Measurements from ENCODE around the gene MGAT3. TPM values are rescaled to one million over a fixed set of nuclear protein-coding genes. Genes with fewer than 3 reads are reported as not detected.

Gene MGAT3
- total and polyA plus RNA-seq, 2 of the 8 experiments (the other 6 are each of a cell fraction or from before 2014, with no cell fraction given), result 4.3 to 9.2 TPM

DNA sequence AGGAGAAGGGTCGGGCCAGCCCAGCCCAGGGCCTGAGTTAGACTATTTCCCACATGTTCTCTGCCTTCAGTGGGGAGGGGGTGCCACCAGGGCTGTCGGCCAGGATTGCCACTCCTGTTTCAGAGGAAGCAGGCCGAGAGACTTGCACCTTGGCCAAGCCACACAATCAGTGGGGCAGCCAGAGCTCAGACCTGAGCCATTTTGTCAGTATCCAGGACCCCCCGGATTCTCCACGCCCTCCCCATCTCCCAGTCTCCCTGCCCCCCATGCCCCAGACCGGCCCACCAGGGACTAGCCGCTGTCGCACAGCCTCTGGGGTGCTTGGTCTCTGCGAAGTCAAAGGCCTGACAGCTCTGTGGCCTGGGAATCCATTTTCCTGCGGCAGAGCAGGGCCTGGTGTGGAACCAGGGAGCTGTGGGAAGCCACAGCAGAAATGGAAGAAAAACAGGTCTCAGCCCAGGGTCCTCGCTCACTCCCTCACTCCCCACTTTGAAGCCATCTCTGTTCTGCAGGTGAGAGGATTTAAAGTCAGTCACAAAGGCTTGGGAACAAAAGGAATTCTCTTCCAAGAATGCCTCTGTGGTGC, 25.5 kb upstream of the MGAT3 start:
- CTCF ChIA-PET (ENCODE audit: partially characterized antibody), result no interaction called here
- no peaks in the 10 kb centered on the region for H3K27me3 ChIP-seq (replicated peaks in 1 of 4; ENCODE audit: control insufficient read depth in 3 of 4, extremely low read depth in 1 of 4, insufficient read depth in 3 of 4, low read length in 3 of 4)
- no peak overlapping the region for H2AFZ ChIP-seq (ENCODE audit: low read length)
- H2BK20ac ChIP-seq (ENCODE audit: low read length), result no peak overlapping the region
- no peak overlapping the region for H3K18ac ChIP-seq (ENCODE audit: extremely low read depth, low read length)
- peaks cover 8 to 23% (median 17%) of the 10 kb centered on the region in 4 experiments for H3K4me1 ChIP-seq (replicated peaks in 1 of 4; ENCODE audit: control insufficient read depth in 3 of 4, insufficient read depth in 4 of 4, low read length in 3 of 4)
- no peak overlapping the region for H4K5ac ChIP-seq (ENCODE audit: insufficient read length, low read depth, low read length)
- peak overlapping the region; percentile 57; the same call in 1 of the 2 replicates for H4K8ac ChIP-seq (ENCODE audit: extremely low read depth, insufficient read depth, low read length)
- H3K9me3 ChIP-seq (ENCODE audit: insufficient read depth in 2 of 2, low read depth in 1 of 2, low read length in 1 of 2), result no peaks in the 10 kb centered on the region
- H3K4me2 ChIP-seq (ENCODE audit: insufficient read depth in 1 of 2, low read depth in 2 of 2, low read length in 2 of 2), result no peak overlapping the region
- H2BK12ac ChIP-seq (ENCODE audit: low read depth, low read length), result 0 out of 2 replicates have a peak overlapping the region, but pooled peaks have one; percentile 98
- H3K4ac ChIP-seq (replicated peaks; ENCODE audit: insufficient read length, low read depth, low read length), result no peak overlapping the region
- H3K36me3 ChIP-seq (ENCODE audit: control insufficient read depth in 2 of 4, insufficient read depth in 4 of 4, low read length in 3 of 4), result peaks cover 0 to 11% (median 3%) of the 10 kb centered on the region in 4 experiments; a peak in 4 of 8 replicates
- no peak overlapping the region for H3K56ac ChIP-seq (replicated peaks; ENCODE audit: insufficient read length, low read depth, low read length)
- no peak overlapping the region for H2BK120ac ChIP-seq (replicated peaks; ENCODE audit: low read depth, low read length)
- H3K9ac ChIP-seq (replicated peaks in 1 of 4; ENCODE audit: extremely low read depth in 1 of 4, low read depth in 3 of 4, low read length in 3 of 4), result no peak overlapping the region; a peak in 1 of 7 replicates
- WGBS, 2 experiments (ENCODE audit: extremely low coverage in 1 of 2, insufficient coverage in 1 of 2, insufficient read length in 1 of 2, insufficient replicate concordance in 2 of 2, low coverage in 1 of 2, low lambda C conversion rate in 2 of 2, missing lambda C conversion rate in 1 of 2), result 88% methylated on average over 11 of the region's 11 CpGs; no CpG with 5 or more reads in 1 of the 2 experiments
- H2AK5ac ChIP-seq (ENCODE audit: low read depth, low read length), result no peak overlapping the region
- no peak overlapping the region for H3K14ac ChIP-seq (ENCODE audit: insufficient read length)
- no peak overlapping the region for H2BK15ac ChIP-seq (ENCODE audit: low read length)
- no peak for FAIRE-seq
- H4K91ac ChIP-seq (replicated peaks; ENCODE audit: insufficient read length, low read length), result peak overlapping the region; percentile 69
- no peaks in the 10 kb centered on the region; the same call in 1 of the 2 replicates for H3K79me1 ChIP-seq (ENCODE audit: low read depth, low read length)
- H2BK5ac ChIP-seq (ENCODE audit: low read depth, low read length), result peak overlapping the region; percentile 98; the same call in 1 of the 2 replicates
- no peak overlapping the region for H3K23ac ChIP-seq (ENCODE audit: insufficient read length)
- H3K4me3 ChIP-seq (ENCODE audit: extremely low read depth in 1 of 4, insufficient read depth in 2 of 4, low read depth in 3 of 4, low read length in 4 of 4), result no peak overlapping the region
- no peak for TF ChIP-seq EGR1 (IDR thresholded peaks at IDR 0.05; ENCODE audit: borderline replicate concordance, low read depth, low read length)
- no peak for DNase-seq (ENCODE audit: low read depth in 1 of 2, low spot score in 2 of 2)
- no peaks in the 10 kb centered on the region for H3K79me2 ChIP-seq (ENCODE audit: control insufficient read depth in 1 of 2, insufficient read depth in 2 of 2, low read length in 2 of 2)
- POLR2A ChIA-PET (ENCODE audit: partially characterized antibody), result interaction anchor here (5.5 kb wide), 1 partner anchor 113 kb away, joined by 48 read pairs; the partner anchor contains the start of gene RPL3
- no peaks in the 10 kb centered on the region; the same call in 1 of the 2 replicates for H3K23me2 ChIP-seq (ENCODE audit: low read depth, low read length)
- H3K27ac ChIP-seq (ENCODE audit: low read depth, low read length), result no peak overlapping the region
- peaks cover 0 to 3% of the 10 kb centered on the region in 2 experiments for H4K20me1 ChIP-seq (replicated peaks in 1 of 2; ENCODE audit: control insufficient read depth in 1 of 2, insufficient read depth in 2 of 2, low read length in 2 of 2)

All from H1 (cell line).